Activated CD4-positive, alpha-beta T cell treated with anti-CD3 and anti-CD28 coated beads, Interleukin-2, amount 50 U/mL, for 24 hours (primary cell): Measurements from ENCODE around the gene RAB26.
"Not testable (repeated sequence)": the region's sequence is repeated elsewhere in the genome, so short reads cannot be mapped to it uniquely, and the experiment has no call there.

Source experiments
- DNase-seq, 2 donors: peaks; one replicate each; pipeline ENCODE4 v3.0.0-alpha.2; 2020; ENCODE audit warnings: low read depth in 1 of 2, low spot score in 1 of 2

RAB26 gene

DNA sequence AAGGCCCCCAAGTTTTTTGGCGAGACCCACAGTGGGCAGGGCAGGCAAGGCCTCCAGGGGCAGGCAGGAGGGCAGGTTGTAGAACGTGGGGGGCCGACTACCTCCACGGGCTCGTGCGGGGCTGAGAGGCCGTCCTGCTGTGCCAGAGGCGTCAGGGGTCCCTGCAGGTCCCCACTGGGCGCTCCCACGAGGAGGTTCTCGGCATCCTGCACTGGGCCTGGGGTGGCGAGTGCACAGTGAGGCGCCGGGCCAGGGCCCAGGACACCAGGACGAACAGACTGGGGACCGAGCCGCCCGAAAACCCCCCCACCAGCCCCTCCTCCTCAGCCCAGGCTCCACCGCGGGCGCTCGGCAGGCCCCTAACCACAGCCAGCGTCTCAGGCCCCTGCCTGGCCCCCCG lies 32.0 kb upstream of the RAB26 start:
- DNase-seq, result not testable (repeated sequence)

DNA sequence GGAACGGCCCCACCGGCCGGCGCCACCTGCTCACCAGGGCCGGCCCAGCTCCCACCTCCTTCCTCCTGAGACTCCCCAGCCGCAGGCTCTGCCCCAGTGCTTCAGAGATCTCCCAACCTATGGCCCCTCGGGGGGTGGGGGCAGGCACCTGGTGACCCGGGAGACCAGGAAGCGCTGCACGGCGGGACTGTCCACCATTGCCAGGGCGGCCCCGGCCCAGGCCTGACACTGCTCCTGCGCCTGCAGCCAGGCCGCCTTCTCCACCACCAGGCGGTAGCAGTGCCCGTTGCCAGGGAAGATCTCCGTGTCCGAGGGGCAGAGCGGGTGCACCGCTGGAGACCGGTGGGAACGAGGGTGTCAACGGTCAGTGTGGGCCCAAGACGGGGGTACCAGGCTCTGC lies 31.1 kb upstream of the RAB26 start:
- DNase-seq, result not testable (repeated sequence)

DNA sequence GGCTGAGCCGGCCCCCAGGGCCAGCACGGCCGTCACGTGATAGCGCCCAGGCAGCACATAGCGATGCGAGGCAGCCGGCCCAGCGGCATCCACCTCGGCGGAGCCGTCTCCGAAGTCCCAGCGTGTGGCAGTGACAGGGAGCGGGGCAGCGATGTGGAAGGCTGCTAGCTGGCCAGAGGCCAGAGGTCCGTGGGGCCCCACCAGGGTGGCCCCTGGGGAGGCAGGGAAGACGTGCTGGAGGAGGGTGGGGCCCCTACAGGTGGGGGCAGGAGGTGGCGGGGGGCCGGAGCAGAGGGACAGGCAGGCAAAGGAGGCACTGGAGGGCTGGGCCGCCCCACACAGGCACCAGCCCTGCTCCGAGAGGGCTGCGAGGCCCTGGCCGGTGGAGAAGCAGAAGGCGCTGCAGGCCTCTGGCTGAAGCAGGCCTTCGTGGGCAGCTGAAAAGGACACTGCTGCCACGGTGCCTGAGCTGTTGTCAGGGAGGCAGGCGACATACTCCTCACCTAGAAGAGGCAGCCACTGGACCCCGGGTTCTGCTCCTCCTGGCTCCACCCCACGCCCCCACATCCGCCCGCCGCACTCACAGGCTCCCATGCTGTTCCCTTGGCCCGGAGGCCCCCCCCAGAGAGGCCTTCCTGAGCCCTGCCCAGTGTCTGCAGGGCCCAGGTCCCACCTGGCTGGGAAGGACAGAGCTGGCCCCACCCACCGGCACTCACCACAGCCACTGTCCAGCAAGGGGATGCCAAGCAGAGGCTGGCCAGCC lies 30.3 kb upstream of the RAB26 start:
- not testable (repeated sequence) for DNase-seq

DNA sequence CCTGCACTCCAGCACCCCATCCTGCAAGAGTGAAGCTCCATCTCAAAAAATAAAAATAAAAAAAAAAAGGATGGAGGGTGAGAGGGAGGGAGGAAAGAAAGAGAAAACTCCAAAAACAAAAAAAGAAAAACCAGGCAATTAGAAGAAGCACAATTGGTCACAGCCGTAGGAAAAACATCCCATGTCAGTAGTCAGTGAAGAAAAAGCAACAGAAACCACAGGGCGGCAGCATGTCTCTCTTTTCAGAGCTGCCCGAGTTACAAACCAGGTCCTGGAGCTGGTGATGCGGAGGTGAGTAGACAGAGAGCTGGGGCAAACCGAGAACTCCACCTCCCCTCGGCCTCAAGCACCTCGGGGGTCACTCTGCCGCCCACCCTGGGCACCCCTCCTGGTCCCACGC lies 27.1 kb upstream of the RAB26 start:
- DNase-seq, result not testable (repeated sequence)

DNA sequence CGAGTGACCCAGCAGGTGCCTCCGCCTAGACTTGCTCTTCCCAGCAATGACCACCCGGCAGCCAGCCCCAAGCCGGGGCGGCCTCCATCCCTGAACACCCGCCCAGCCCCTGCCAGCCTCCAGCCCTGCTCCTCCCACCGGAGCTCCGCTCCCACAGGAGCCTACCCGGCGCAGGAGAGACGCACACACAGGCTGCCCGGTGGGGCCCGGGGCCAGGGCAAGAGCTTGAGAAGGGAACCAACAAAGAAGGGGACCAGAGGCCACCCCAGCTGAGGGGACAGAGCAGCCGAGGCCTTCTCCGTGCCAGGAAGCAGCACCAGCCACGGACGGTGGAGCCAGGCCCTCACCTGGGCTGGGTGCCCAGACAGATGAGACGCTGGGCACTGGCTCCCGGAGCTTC lies 26.6 kb upstream of the RAB26 start:
- no peak for DNase-seq

DNA sequence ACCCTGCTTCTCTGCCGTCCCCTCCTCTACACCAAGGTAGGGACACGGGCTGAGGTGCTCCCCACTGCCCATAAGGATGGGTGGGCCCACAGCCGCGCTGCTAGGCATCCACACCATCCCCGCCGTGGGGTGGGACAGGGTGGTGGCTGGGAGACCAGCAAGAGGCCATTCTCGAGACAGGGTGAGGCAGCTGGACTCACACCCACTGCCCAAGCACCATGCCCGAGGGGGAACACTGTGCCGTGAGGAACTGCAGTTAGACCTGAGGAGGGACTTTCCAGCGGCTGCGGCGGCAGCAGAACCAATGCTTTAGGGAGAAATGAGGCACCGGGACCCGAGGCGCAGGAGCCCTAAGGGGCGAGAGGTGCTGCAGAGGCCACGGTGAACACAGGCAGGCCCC lies 26.0 kb upstream of the RAB26 start:
- no peak for DNase-seq

DNA sequence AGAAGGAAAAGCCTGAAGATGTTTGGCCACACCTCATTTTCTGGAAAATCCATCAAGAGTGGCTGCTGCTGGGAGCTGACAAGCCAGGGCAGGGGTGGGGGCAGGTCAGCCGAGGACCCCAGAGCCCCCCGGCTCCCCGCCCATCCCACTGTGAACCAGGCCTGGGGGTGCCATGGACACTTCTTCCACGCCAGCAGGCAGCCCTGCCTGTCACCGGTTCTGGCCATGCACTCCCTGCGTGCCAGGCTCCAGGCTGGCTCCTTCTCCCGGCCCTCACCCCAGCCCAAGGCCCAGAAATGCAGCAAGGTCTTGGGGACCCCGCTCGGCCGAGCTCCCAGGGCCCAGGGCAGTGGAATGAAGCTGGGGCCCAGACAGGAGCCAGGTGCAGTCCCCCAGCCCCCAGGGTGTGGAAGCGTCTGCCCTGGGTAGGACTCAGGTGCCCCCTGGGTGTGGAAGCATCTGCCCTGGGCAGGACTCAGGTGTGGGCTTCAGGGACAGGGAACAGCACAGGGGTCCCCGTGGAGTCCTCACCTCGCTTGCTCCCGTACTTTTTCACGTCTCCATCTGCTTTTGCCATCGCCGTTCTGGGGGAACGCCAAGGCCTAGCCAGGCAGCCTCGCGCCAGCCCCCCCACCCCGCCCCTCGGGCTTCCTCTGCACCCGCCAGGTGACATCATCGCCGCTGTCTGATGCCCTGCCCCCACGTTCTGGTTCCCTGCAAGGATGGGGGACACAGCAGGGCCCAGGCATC lies 25.3 kb upstream of the RAB26 start:
- not testable (repeated sequence) for DNase-seq

DNA sequence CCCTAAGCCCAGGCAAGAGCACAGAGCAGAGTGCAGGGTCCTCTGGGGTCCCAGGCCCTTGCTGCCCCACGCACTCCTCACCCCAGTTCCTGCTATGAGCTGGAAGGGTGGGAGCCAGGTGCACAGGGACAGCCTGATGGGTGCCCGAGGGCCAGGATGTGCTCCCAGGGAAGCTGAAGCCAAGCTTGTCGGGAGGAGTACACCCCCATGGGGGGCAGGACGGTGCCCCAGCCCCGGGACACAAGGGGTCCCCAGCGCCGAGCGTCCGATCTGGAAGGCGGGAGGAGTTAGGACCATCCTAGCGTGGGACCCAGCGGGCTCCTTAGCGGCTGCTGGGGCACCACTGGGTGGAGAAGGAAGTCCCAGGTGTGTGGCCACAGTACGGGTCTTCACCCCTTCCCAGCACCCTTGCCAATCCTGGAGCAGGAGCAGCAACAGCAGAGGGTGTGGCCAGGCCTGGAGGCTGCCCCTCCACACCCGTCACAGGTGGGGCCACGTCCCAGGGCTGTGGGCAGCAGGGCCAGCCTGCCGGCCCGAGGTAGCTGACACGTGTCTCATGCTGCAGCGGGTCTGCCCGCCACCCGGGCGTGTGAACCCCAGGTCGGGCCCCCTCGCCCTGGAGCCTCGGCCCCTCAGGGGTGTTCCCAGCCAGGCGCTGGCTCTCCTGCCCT lies 24.6 kb upstream of the RAB26 start:
- DNase-seq, result not testable (repeated sequence)

DNA sequence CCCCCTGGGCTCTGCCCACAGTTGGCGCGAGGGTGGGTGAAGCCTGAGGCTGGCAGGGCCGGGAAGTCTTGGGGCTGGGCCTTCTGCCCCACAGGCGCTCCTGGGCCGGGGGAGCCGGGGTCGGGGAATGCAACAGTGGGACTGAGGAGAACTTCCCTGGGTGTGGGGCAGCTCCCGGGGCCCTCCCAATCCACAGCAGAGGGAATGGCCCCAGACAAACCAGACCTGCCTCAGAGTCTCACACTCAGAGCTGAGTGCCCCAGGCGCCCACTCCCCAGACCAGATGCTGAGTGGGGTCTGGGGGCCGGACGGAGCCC lies 24.1 kb upstream of the RAB26 start:
- not testable (repeated sequence) for DNase-seq

DNA sequence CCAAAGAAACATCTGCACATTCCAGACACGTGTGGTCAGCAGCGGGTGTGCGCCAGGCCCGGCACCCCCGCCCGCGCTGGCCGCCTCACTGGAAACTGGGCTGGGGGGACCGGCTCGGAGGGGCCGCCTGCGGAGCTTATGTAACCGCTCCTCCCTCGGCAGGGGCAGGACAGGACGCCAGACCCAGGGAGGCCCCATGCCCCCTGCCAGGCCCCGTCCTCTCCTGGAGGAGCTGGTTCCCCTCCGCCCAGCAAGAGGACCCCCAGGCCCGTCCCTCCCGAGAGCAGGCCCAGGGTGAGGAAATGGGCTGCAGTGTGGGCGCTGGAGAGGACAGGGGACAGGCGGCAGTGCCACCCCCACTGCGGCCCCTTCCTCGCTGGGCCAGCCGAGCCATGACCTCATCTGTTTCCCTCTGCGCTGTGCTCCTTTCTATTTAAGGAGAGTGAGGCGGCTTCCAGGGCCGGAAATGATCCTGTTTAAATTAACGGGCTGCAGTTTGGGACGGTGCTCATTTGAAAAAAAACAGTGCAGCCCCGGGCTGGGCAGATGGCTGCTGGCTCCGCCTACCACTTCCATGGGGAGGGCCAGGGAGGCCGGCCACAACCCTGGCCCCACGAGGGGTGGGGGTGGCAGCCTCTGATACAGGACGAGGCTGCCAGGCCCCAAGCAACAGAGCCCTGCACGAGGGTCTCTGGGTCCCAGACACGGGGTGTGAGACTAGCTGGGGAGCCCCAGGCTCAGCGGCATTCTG lies 23.6 kb upstream of the RAB26 start:
- not testable (repeated sequence) for DNase-seq

DNA sequence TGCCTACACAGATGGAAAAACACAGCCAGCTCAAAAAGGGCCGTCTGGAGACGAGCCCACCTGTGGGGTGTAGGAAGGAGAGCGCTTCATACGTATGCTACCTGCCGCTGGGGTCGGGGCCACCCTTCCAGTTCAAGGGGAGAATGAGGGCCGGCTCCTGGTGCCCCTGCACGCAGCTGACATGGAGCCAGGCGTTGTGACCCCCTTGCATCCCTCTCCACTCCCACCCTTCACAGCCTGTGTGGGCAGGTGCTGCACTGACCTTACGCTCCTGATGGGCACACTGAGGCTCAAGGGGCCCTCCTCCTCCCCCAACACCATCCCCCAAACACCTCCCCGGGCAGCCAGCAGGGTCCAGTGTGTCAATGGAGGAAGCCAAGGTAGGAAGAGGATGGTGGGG lies 22.8 kb upstream of the RAB26 start:
- not testable (repeated sequence) for DNase-seq

DNA sequence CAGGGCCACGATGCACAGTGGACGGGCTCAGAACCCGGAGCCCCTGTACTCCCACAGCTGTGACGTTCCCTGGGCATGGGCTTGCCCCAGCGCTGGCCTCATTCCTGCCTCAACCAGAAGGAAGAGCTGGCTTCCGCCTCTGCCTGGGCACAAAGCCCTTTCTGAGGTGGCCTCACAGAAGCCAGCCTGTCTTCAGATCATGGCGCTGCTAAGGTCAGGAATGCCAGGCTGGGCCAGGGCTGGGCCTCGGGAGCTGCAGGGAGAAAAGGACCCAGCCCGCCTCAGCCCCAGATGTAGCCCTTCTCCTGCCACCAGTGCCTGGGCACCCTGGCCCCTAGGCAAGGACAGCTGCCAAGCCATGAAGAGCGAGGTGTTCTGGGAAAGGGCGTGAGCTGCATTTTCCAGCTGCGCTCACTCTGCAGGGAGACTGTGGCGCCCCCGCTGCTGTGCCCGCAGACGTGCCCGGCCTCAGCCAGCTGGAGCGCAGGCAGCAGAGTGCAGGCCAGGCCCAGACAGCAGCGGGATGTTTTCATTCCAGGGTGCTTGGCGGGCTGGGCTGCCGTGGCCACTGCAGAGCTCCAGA lies 22.2 kb upstream of the RAB26 start:
- not testable (repeated sequence) for DNase-seq

DNA sequence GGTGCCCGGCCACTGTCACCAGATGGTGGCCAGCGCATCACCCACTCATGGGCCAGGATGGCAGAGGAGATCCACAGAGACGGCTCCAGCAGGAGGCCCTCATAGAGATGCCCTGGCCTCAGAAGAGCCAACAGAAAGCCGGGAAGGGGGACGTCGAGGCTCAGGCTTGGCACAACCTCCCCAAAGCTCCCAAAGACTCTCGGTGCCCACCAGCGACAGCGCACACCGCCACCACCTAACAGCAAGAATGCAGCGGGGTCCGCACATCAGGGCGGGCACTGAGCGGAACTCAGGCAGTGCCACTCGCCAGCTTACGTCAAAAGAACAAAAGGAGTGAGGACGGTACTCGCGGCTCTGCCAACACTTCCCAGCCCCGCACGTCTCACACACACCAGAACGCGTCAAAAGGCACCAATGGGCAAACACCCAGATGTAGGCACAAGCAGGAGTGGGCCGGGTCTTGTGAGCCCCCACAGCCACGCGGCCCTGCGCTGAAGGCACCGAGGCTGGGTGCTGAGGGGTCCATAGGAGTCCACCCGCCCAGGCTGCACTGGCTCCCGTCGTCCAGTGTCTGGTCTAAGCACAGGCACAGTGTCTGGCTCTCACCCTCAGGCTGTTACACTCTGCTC lies 21.4 kb upstream of the RAB26 start:
- DNase-seq, result not testable (repeated sequence)

DNA sequence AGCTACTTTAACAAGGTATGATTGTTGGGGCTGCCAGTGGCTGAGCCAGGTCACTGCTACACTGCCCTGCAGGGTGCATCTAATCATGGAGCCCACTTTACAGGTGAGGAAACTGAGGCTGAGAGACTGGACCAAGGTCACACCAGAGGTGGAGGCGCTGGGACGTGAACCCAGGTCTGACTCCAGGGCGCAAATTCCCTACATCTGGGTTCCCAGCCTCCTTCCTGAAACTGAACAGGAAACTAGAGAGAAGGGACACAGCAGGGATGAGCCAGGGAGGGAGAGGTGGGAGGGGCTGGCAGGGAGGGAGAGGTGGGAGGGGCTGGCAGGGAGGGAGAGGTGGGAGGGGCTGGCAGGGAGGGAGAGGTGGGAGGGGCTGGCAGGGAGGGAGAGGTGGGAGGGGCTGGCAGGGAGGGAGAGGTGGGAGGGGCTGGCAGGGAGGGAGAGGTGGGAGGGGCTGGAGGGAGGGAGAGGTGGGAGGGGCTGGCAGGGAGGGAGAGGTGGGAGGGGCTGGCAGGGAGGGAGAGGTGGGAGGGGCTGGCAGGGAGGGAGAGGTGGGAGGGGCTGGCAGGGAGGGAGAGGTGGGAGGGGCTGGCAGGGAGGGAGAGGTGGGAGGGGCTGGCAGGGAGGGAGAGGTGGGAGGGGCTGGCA lies 20.7 kb upstream of the RAB26 start:
- DNase-seq, result not testable (repeated sequence)

DNA sequence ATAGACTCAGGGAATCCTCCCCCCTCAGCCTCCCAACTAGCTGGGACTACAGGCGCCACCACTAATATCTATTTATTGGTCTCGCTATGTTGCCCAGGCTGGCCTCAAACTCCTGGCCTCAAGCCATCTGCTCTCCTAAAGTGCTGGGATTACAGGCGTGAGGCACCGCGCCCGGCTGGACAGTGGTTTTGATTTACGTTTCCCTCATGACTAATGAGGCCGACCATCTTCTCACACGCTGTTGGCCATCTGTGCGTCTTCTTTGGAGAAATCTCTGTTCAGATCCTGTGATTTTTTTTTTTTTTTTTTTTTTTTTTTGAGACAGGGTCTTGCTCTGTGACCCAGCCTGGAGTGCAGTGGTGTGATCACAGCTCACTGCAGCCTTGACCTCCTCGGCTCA lies 19.2 kb upstream of the RAB26 start:
- DNase-seq, result not testable (repeated sequence)

DNA sequence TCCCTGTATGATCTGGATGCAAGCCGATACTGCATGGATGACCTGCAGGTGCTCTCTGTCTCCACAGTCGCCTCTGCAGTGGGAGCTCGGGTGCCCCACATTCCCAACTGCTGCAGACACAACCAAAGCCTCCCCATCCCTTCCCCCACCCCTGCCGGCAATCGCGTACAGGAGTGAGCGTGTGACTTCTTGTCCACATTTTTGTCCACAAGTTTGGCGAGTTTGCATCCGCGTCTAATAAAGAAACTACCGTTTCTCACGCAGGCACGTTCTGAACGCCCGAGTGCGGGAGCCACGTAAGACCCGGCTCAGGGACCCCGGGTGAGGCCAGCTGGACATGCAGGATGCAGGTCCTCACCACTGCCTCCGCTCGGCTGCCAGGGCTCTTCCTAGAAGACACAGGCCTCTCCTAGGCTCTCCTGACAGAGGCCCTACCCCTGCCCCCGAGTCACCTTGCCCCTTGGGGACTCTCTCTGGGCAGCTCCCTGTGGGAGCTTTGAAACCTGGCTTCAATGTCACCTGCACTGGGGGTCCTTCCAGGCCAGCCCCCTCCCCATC lies 18.5 kb upstream of the RAB26 start:
- not testable (repeated sequence) for DNase-seq

DNA sequence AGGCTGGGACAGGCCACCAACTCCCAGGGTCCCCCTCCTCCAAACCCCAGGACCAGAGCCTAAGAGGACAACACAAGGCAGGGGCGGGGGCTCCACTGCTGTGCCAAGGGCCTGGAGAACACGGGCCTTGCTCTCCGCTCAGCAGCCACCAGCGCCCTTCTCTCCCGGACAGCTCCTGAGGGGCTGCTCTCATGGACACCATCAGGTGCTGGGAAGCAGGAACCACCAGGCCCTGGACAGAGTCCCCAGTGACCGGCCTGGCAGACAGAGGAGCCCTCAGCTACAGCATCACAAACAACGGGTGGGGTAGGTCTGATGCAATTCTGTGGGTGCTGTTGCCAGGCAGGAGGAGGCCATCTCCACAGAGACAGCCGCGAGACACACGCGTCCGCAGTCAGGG lies 14.6 kb upstream of the RAB26 start:
- not testable (repeated sequence) for DNase-seq

DNA sequence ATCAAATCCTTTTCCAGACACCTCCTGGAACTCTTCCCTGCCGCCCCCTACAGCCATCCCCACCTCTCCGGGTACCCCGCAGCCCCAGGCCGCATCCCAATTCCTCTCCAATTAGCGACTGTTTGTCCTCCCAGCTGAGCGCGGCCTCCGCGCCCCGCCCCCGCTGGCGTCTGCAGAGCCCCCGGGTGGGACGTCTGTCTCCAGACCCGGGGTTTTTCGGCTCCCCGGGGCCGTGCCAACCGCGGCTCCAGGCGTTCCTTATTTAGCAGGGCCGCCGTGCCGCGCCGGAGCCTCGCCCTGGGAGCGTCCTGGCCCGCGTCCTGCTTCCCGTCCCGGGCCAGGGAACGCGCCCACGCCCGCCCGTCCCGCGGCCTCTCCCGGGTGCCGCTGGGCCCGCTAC lies 13.4 kb upstream of the RAB26 start:
- DNase-seq, result not testable (repeated sequence)

DNA sequence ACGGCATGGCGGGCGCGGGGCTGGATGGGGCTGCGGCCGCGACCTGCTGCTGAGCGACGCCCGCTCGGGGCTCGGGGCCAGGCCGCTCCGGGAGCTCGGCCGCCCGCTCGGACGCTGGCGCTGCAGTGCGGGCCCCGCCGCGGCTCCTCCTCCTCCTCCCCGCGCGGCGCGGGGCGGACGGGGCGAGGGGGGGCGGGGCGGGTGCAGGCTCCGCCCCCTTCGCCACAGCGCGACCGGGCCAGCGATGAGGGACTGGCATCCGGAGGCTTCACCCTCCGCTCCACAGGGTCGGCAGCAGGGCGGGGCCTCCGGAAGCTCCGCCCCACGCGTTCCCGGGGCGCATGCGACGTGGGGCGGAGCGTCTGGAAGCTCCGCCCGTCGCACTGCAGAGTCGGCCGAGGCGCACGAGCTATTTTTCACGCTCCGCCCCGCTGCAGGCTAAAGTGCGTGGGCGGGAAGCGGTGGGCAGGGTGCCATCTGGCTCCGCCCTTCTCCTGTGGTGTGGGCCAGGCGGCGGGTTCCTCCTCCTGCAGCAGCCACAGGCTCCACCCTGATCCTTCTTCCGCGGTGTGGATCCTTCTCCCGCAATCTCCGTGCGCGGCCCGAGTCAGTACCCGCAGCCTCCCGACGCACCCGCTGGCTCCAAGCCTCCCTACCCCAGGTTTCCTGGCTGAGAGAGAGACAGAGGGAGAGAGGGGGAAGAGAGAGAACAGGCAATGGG lies 12.5 kb upstream of the RAB26 start, which contains the start of gene PKD1:
PKD1 (minus strand) TSS at position 129 of the 721 bp plus-strand sequence. CDS start 209 bp downstream, outside the sequence.
- DNase-seq, result peak; percentile 97 to 98
